HG02588 (cell line): ENCODE results near the gene LIPE.

Experiments
- ATAC-seq: cut with Tn5 transposase; IDR thresholded peaks from one replicate; pipeline ENCODE4 v1.9.1; 2021; ENCODE audit warnings: mild to moderate bottlenecking, moderate library complexity; ENCODE audit not compliant: unreplicated experiment

Gene LIPE

GRCh38 chr19:42445948-42446347 is 18.8 kb upstream of the LIPE start:
- ATAC-seq, result no peak

- no peak for ATAC-seq
These were observed 16.8 kb upstream of the LIPE start for GRCh38 chr19:42443944-42444398.

- ATAC-seq, result no peak
These were observed 15.6 kb upstream of the LIPE start, which contains the start of gene CXCL17 for GRCh38 chr19:42442833-42443232. CXCL17 (minus strand) TSS chr19:42442946; CDS start chr19:42442832, 114 bp downstream.

- no peak for ATAC-seq
These were observed 13.9 kb upstream of the LIPE start for GRCh38 chr19:42441049-42441445.

GRCh38 chr19:42440357-42441048 is 13.3 kb upstream of the LIPE start:
- ATAC-seq, result no peak

- no peak for ATAC-seq
These were observed 8.8 kb upstream of the LIPE start for GRCh38 chr19:42436006-42436405.

GRCh38 chr19:42435316-42435715 is 8.1 kb upstream of the LIPE start:
- ATAC-seq, result no peak

- no peak for ATAC-seq
These were observed 6.5 kb upstream of the LIPE start for GRCh38 chr19:42433503-42434260.

GRCh38 chr19:42431486-42431885 is 4.3 kb upstream of the LIPE start:
- no peak for ATAC-seq

- ATAC-seq, result no peak
These were observed 1.5 kb upstream of the LIPE start for GRCh38 chr19:42428676-42429075.

GRCh38 chr19:42426643-42427042 is 545 bp downstream of the LIPE start:
- ATAC-seq, result no peak

- no peak for ATAC-seq
These were observed 2.5 kb downstream of the LIPE start for GRCh38 chr19:42424712-42425131.

GRCh38 chr19:42424345-42424707 is 2.9 kb downstream of the LIPE start:
- no peak for ATAC-seq

GRCh38 chr19:42423462-42424344 is 3.5 kb downstream of the LIPE start:
- ATAC-seq, result peak; percentile 88

- ATAC-seq, result peak; percentile 26
These were observed 4.2 kb downstream of the LIPE start for GRCh38 chr19:42422901-42423461.

GRCh38 chr19:42422092-42422900 is 4.9 kb downstream of the LIPE start:
- ATAC-seq, result no peak

GRCh38 chr19:42421591-42422031 is 5.6 kb downstream of the LIPE start:
- ATAC-seq, result no peak

- ATAC-seq, result no peak
These were observed 6.1 kb downstream of the LIPE start for GRCh38 chr19:42421101-42421500.

GRCh38 chr19:42420055-42420544 is 7.1 kb downstream of the LIPE start:
- no peak for ATAC-seq

- no peak for ATAC-seq
These were observed 7.9 kb downstream of the LIPE start for GRCh38 chr19:42419309-42419708.
